Stimulated activated CD8-positive, alpha-beta memory T cell treated with anti-CD3 and anti-CD28 coated beads, Interleukin-2, amount 100 ng/mL, for 48 hours (primary cell): ENCODE data around the gene ITGA8.
"Not testable (repeated sequence)": the region's sequence is repeated elsewhere in the genome, so short reads cannot be mapped to it uniquely, and the experiment has no call there.

Experiments used
- DNase-seq, 2 donors: peaks; one replicate each; pipeline ENCODE4 v3.0.0-alpha.2; 2020; ENCODE audit warnings: low read depth in 2 of 2

Gene ITGA8

DNA sequence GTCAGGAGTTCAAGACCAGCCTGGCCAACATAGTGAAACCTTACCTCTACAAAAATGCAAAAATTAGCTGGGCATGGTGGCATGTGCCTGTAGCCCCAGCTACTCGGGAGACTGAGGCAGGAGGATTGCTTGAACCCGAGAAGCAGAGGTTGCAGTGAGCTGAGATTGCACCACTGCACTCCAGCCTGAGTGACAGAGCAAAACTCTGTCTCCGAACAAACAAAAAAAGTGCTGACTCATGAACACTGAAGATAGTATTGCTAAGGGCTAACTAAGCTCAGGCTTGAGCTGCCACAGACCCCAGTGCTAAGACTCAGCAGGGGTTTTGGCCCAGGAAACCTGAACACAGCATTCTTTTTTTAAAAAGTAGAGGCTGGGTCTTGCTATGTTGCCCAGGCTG lies 162.6 kb downstream of the ITGA8 start:
- DNase-seq, result not testable (repeated sequence)

GRCh38 chr10:15550950-15551349 lies 168.8 kb downstream of the ITGA8 start:
- DNase-seq, result no peak

GRCh38 chr10:15548331-15548730 lies 171.4 kb downstream of the ITGA8 start:
- no peak for DNase-seq

DNA sequence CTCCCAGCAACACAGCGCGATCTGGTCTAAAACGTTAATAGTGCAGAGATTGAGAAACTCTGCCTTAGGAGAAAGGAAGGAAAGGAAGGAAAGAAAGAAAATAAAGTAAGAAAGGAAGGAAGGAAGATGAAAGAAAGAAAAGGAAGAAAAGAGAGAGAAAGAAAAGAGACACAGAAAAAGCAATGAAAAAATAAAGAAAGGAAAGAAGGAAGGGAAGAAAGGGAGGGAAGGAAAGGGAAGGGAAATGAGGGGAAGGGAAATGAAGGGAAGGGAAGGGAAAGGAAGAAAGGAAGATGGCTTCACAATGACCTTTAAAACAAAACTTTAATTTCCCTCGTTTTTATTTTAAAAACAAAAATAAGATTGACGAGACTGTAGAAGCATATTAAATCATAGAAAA lies 173.1 kb downstream of the ITGA8 start:
- DNase-seq, result no peak

- DNase-seq, result no peak
Observed at GRCh38 chr10:15545884-15546283, 173.8 kb downstream of the ITGA8 start.

GRCh38 chr10:15545266-15545665 lies 174.5 kb downstream of the ITGA8 start:
- no peak for DNase-seq

DNA sequence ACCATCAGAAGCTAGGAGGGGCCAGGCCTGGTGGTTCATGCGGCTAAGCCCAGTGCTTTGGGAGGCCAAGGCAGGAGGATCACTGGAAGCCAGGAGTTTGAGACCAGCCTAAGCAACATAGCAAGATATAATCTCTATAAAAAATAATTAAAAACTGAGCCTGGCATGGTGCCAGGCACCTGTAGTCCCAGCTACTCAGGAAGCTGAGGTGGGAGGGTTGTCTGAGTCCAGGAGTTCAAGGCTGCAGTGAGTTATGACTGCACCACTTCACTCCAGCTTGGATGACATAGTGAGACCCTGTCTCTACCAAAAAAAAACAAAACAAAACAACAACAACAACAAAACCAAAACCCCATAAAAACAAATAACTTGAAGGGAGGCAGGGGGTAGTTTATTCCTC lies 175.7 kb downstream of the ITGA8 start:
- no peak for DNase-seq

DNA sequence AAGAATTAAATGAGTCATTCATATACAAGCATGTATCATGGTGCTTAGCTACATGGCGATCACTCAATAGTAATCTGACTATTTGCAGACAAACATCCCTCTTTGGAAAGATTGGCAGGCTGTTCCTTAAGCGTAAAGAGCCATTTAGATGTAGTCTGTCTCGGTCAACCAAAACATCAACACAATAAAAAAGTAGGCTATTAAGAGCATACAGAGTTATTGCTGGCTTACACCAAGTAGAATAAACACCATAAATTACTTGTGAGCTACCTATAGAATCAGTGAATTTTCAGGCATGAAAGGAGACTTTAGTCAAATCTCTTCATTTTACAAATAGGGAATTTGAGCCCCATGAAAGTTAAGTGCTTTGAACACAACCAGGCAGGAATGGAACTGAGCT lies 176.9 kb downstream of the ITGA8 start:
- DNase-seq, result no peak

DNA sequence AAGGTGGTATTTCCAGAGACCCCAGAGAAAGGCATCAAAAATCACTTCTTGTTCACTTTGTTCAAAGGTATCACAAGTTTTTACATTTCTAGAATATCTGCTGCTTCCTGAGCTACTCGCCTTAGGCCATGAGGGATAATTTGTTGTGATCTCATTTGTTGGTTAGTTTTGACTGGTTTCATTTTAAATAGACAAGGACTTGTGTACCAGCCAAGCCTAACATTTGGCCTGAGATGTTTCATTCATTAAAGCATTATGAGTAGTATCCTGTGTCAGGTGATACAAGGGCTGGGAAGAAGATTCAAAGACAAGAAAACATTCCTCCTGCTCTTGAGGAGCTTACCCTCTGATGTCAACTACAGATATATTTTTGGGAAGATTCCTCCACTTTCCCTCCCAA lies 178.3 kb downstream of the ITGA8 start:
- no peak for DNase-seq

DNA sequence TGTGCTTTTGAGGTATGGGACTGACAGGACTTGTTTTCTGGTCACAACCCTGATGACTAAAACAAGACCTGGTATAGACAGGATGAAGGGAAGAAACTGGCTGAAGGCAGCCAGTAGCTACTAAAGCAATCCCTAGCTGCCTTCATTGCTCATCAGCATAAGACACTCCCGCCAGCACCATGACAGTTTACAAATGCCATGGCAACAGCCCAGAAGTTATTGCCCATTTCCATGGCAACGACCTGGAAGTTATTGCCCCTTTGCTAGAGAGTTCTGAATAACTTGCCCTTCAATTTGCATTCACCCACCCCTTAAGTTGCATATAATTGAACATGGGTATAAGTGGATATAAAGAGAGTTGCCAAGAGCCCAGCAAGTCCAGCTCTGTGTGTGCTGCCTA lies 179.0 kb downstream of the ITGA8 start:
- no peak for DNase-seq

DNA sequence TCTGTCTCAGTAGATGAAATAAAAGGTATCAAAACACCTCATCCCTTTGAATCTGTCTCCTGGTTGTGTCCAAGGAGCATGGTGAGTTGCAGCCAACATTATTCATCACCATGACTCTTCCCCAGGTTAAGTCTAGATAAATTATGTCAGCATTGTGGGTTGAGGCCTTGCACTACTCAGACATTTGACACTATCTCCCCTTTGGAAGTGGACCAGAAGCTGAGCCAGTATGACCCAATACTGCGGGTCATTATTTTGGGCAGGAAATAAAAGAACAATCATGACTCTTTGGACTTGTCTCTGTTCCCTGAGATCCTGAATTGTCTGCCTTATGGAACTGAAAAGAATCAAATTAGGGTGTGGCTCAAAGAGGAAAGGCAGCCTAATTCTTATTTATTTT lies 180.5 kb downstream of the ITGA8 start:
- no peak for DNase-seq

DNA sequence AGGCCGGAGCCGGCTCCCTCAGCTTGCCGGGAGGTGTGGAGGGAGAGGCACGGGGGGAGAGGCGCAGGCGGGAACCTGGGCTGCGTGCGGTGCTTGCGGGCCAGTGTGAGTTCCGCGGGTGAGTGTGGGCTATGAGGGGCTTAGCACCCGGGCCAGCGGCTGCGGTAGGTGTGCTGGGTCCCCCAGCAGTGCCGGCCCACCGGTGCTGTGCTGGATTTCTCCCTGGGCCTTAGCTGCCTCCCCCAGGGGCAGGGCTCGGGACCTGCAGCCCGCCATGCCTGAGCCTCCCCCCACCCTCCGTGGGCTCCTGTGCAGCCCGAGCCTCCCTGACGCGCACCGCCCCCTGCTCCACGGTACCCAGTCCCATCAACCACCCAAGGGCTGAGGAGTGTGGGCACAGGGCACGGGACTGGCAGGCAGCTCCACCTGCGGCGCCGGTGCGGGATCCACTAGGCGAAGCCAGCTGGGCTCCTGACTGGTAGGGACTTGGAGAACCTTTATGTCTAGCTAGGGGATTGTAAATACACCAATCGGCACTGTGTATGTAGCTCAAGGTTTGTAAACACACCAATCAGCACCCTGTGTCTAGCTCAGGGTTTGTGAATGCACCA lies 184.7 kb downstream of the ITGA8 start:
- not testable (repeated sequence) for DNase-seq

DNA sequence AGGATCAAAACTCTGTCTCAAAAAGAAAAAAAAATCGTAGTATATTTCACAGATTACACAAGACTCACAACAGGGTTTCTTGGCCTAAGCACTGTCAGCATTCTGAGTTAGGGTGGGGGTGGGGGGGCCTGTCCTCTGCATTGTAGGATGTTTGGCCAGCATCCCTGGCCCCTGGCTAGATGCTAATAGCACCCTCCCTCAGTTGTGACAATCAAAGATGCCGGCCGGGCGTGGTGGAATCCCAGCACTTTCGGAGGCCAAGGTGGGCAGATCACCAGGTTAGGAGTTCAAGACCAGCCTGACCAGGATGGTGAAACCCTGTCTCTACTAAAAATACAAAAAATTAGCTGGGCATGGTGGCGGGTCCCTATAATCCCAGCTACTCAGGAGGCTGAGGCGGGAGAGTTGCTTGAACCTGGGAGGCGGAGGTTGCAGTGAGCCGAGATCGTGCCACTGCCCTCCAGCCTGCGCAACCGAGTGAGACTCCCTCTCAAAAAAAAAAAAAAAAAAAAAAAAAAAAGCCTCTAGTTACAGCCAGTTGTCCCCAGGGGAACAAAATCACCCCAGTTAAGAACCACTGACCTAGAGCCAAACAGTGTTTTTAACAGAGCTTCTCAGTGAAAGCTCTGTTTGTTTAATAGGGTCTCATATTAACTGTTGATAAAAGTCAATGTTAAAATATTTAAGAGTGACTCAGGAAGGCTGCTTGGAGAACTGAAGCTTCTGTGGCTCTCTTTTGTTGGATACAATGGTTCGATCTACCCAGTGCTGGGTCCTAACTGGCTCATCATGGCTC lies 187.6 kb downstream of the ITGA8 start:
- no peak for DNase-seq

- DNase-seq, result no peak
Observed at GRCh38 chr10:15528859-15529239, 190.9 kb downstream of the ITGA8 start.

DNA sequence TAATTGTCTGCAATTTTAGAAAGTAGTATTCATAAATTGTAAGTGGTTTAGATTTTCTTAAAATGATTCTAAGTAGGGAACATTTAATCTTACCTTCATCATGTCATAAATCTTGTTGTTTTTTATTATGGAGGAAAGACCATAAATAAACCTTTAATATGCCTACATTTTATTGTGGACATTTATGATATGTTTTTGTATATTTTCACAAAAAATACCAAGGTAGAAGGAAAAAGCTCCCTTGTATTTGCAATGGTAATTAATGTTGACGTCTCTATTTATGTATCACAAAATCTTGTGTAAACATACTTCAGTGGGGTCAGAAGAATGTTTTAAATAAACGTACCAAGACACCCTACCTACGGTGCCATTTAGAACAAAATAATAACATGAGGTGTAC lies 193.0 kb downstream of the ITGA8 start:
- DNase-seq, result no peak

GRCh38 chr10:15521328-15521903 lies 198.3 kb downstream of the ITGA8 start:
- no peak for DNase-seq

DNA sequence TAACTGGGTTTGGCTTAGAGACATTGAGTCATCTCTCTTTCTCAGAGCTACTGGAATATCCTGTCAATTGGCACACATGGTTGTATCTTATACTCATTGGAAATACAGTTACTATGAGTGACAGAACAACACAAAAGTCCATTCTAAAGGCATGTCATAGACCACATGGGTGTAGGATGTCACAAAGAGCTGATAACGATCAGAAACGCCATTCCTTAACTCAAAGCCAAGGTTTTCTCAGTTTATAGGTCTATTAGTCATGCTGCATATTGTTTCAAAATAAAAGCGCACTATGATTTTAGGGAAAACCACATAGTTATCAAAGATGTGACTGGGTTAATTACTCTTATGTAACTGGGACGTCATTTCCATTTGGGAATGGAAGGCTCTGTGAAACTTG lies 201.5 kb downstream of the ITGA8 start:
- no peak for DNase-seq

GRCh38 chr10:15516256-15517085 lies 203.3 kb downstream of the ITGA8 start:
- no peak for DNase-seq

DNA sequence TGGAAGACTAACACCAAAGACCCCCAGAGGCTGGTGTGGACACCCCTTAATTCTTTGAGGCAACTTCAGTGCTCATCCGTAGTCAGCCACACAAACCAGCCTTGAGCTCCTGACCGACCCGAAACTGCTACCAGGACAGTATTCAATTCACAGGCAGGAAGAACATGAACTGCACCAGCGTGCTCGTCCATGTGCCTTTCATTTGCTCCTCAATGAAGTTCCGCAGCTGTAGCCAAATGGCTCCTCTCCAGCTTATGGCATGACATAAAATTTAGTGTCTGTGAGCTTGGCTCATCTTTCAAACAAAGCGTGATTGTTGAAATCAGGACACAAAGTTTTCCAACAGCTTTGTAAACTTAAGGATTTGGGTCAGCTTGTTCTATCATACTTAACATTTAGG lies 204.5 kb downstream of the ITGA8 start:
- DNase-seq, result no peak

- DNase-seq, result no peak
Observed at GRCh38 chr10:15510963-15511362, 208.8 kb downstream of the ITGA8 start.

GRCh38 chr10:15505329-15505728 lies 214.4 kb downstream of the ITGA8 start:
- DNase-seq, result no peak

GRCh38 chr10:15504101-15504840 lies 215.5 kb downstream of the ITGA8 start:
- DNase-seq, result no peak
